ENCODE results near the gene AFF1.

AFF1 gene

GRCh38 chr4:86910369-86910768, 24.4 kb upstream of the AFF1 start:
- H3K36me3 ChIP-seq (ENCODE audit: low read length) = no peaks in the 10 kb centered on the region
- H3K27me3 ChIP-seq (ENCODE audit: low read length) = no peaks in the 10 kb centered on the region
- H3K9me2 ChIP-seq (replicated peaks; ENCODE audit: insufficient read depth, low read length) = no peaks in the 10 kb centered on the region
- H3K9me3 ChIP-seq (ENCODE audit: insufficient read depth, low read length) = no peaks in the 10 kb centered on the region
- no peak overlapping the region for H3K4me2 ChIP-seq (ENCODE audit: low read depth, low read length, poor library complexity, severe bottlenecking)
- H3F3A ChIP-seq (ENCODE audit: insufficient read depth) = no peaks in the 10 kb centered on the region
- no peaks in the 10 kb centered on the region for H3K79me2 ChIP-seq (ENCODE audit: insufficient read depth, low read length)
- no peak for TF ChIP-seq EZH2phosphoT487 (conservative IDR thresholded peaks at IDR 0.05; ENCODE audit: low read length)
- no peak for TF ChIP-seq CTCF (IDR thresholded peaks at IDR 0.05; ENCODE audit: insufficient read depth, low read length, poor library complexity, severe bottlenecking)
- H3K4me3 ChIP-seq (ENCODE audit: insufficient read depth, low read length, poor library complexity, severe bottlenecking) = no peak overlapping the region
- no peaks in the 10 kb centered on the region for H4K20me1 ChIP-seq (ENCODE audit: low read depth, low read length)
- H3K27ac ChIP-seq (ENCODE audit: low read depth, low read length) = no peak overlapping the region
- H2AFZ ChIP-seq (ENCODE audit: low read depth, low read length, severe bottlenecking) = no peak overlapping the region
- no peak overlapping the region for H3K9ac ChIP-seq (ENCODE audit: low read length)

- no peak overlapping the region for H3K4me2 ChIP-seq (ENCODE audit: low read depth, low read length, poor library complexity, severe bottlenecking)
- no peaks in the 10 kb centered on the region for H4K20me1 ChIP-seq (ENCODE audit: low read depth, low read length)
- H3K27me3 ChIP-seq (ENCODE audit: low read length) = no peaks in the 10 kb centered on the region
- H2AFZ ChIP-seq (ENCODE audit: low read depth, low read length, severe bottlenecking) = no peak overlapping the region
- H3F3A ChIP-seq (ENCODE audit: insufficient read depth) = no peaks in the 10 kb centered on the region
- no peaks in the 10 kb centered on the region for H3K79me2 ChIP-seq (ENCODE audit: insufficient read depth, low read length)
- H3K36me3 ChIP-seq (ENCODE audit: low read length) = no peaks in the 10 kb centered on the region
- H3K9me3 ChIP-seq (ENCODE audit: insufficient read depth, low read length) = no peaks in the 10 kb centered on the region
- H3K9me2 ChIP-seq (replicated peaks; ENCODE audit: insufficient read depth, low read length) = no peaks in the 10 kb centered on the region
- no peak overlapping the region for H3K27ac ChIP-seq (ENCODE audit: low read depth, low read length)
- no peak for TF ChIP-seq CTCF (IDR thresholded peaks at IDR 0.05; ENCODE audit: insufficient read depth, low read length, poor library complexity, severe bottlenecking)
- TF ChIP-seq EZH2phosphoT487 (conservative IDR thresholded peaks at IDR 0.05; ENCODE audit: low read length) = no peak
- no peak overlapping the region for H3K9ac ChIP-seq (ENCODE audit: low read length)
- no peak overlapping the region for H3K4me3 ChIP-seq (ENCODE audit: insufficient read depth, low read length, poor library complexity, severe bottlenecking)
These were observed 23.8 kb upstream of the AFF1 start for GRCh38 chr4:86910820-86911684.

- Histone ChIP-seq H3K9ac (ENCODE audit: low read length) (no peak overlapping the region), H3K36me3 (ENCODE audit: low read length) (no peaks in the 10 kb centered on the region), H3F3A (ENCODE audit: insufficient read depth) (no peaks in the 10 kb centered on the region), H3K9me3 (ENCODE audit: insufficient read depth, low read length) (no peaks in the 10 kb centered on the region), H2AFZ (ENCODE audit: low read depth, low read length, severe bottlenecking) (no peak overlapping the region), H3K4me3 (ENCODE audit: insufficient read depth, low read length, poor library complexity, severe bottlenecking) (no peak overlapping the region), H3K4me2 (ENCODE audit: low read depth, low read length, poor library complexity, severe bottlenecking) (no peak overlapping the region), H3K79me2 (ENCODE audit: insufficient read depth, low read length) (no peaks in the 10 kb centered on the region), H3K27ac (ENCODE audit: low read depth, low read length) (no peak overlapping the region), H4K20me1 (ENCODE audit: low read depth, low read length) (no peaks in the 10 kb centered on the region), H3K9me2 (replicated peaks; ENCODE audit: insufficient read depth, low read length) (no peaks in the 10 kb centered on the region), H3K27me3 (ENCODE audit: low read length) (no peaks in the 10 kb centered on the region)
- TF ChIP-seq EZH2phosphoT487 (conservative IDR thresholded peaks at IDR 0.05; ENCODE audit: low read length) (no peak), CTCF (IDR thresholded peaks at IDR 0.05; ENCODE audit: insufficient read depth, low read length, poor library complexity, severe bottlenecking) (no peak)
These were observed 18.4 kb upstream of the AFF1 start for GRCh38 chr4:86916392-86916791.
